Calu3 (cell line): ENCODE measurements around the gene SEPTIN1. TPM values are rescaled to one million over a fixed set of nuclear protein-coding genes. Genes with fewer than 3 reads are reported as not detected.

ENCODE experiments used
- BruUV-seq: library from RNA; stranded (reverse); fragments of 400-500 nt; replicated peaks from 2 replicates; lab custom pipeline; 2021; lab: Mats Ljungman, UMichigan
- CTCF ChIA-PET: fragments of 300-600 bp; sonication (Branson Sonifier 250); formaldehyde crosslinking; loops from one replicate; lab custom pipeline; 2022; ENCODE audit warnings: antibody characterized with exemption; lab: Charles Lee
- DNase-seq: peaks from one replicate; pipeline ENCODE4 v3.0.0; 2022
- H3K27ac Mint-ChIP-seq: one replicate; pipeline ENCODE4 v1.8.0; 2022; ENCODE audit warnings: mixed read lengths; ENCODE audit not compliant: unreplicated experiment
- H3K27me3 Mint-ChIP-seq: one replicate; pipeline ENCODE4 v1.8.0; 2022; ENCODE audit warnings: mixed read lengths; ENCODE audit not compliant: unreplicated experiment
- H3K36me3 Mint-ChIP-seq: one replicate; pipeline ENCODE4 v1.8.0; 2022; ENCODE audit warnings: mild to moderate bottlenecking, moderate library complexity, mixed read lengths; ENCODE audit not compliant: insufficient read depth, unreplicated experiment
- H3K4me1 Mint-ChIP-seq: one replicate; pipeline ENCODE4 v1.8.0; 2022; ENCODE audit warnings: mild to moderate bottlenecking, low read depth, mixed read lengths; ENCODE audit not compliant: unreplicated experiment
- H3K4me3 Mint-ChIP-seq: one replicate; pipeline ENCODE4 v1.8.0; 2022; ENCODE audit warnings: mild to moderate bottlenecking, low read depth, moderate library complexity, mixed read lengths; ENCODE audit not compliant: unreplicated experiment
- H3K9me3 Mint-ChIP-seq: one replicate; pipeline ENCODE4 v1.8.0; 2022; ENCODE audit warnings: low read depth, mixed read lengths; ENCODE audit not compliant: unreplicated experiment
- intact Hi-C: fragments of 100-400 bp; cut with micrococcal nuclease; formaldehyde crosslinking; loops from one replicate; pipeline ENCODE4 v1.10.0; 2022; ENCODE audit not compliant: unreplicated experiment
- total RNA-seq: library from RNA; stranded (reverse); gene quantifications from 2 replicates; pipeline ENCODE4 v1.2.3, GENCODE V29; 2022
- TF ChIP-seq, protein P1 (sequence below): fragments of 200-600 bp; IDR thresholded peaks from one replicate; pipeline ENCODE4 v1.8.0; 2022; ENCODE audit warnings: antibody characterized with exemption; ENCODE audit not compliant: unreplicated experiment

SEPTIN1 gene
- total RNA-seq, 1 experiment from 2014 or later, result 1.5 TPM

DNA sequence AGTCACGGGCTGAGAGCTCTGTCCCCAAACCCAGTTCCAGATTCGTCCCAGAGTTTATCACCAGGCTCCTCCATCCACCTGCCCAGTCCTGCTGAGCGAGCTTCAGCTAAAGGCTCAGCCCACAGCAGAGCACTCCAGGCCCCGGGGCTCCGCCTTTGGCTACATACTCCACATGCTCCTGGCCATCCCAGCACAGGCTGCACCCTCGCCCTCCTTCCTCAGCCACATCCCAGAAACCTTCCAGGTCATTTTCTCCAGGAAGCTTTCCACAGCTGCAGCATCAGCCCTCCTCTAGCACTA lies 22.5 kb downstream of the SEPTIN1 start:
- intact Hi-C loops, result no loop called here
- Mint-ChIP-seq H3K27me3 (no peaks in the 10 kb centered on the region), H3K4me1 (peaks cover 42% of the 10 kb centered on the region), H3K27ac (no peak overlapping the region), H3K4me3 (no peak overlapping the region), H3K36me3 (peaks cover 70% of the 10 kb centered on the region), H3K9me3 (no peaks in the 10 kb centered on the region)
- CTCF ChIA-PET, result no interaction called here
- no TSS peak for BruUV-seq
- TF ChIP-seq, protein P1, sequence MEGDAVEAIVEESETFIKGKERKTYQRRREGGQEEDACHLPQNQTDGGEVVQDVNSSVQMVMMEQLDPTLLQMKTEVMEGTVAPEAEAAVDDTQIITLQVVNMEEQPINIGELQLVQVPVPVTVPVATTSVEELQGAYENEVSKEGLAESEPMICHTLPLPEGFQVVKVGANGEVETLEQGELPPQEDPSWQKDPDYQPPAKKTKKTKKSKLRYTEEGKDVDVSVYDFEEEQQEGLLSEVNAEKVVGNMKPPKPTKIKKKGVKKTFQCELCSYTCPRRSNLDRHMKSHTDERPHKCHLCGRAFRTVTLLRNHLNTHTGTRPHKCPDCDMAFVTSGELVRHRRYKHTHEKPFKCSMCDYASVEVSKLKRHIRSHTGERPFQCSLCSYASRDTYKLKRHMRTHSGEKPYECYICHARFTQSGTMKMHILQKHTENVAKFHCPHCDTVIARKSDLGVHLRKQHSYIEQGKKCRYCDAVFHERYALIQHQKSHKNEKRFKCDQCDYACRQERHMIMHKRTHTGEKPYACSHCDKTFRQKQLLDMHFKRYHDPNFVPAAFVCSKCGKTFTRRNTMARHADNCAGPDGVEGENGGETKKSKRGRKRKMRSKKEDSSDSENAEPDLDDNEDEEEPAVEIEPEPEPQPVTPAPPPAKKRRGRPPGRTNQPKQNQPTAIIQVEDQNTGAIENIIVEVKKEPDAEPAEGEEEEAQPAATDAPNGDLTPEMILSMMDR, result no peak
- no peak for DNase-seq

GRCh38 chr16:30358990-30359870 lies 23.1 kb downstream of the SEPTIN1 start:
- H3K4me1 Mint-ChIP-seq, result peaks cover 46% of the 10 kb centered on the region
- H3K36me3 Mint-ChIP-seq, result peaks cover 70% of the 10 kb centered on the region
- CTCF ChIA-PET, result interaction anchor here (0.6 kb wide), 1 partner anchor 24 kb away, joined by 3 read pairs; no protein-coding TSS in a partner anchor
- no peak for DNase-seq
- no peak overlapping the region for H3K27ac Mint-ChIP-seq
- BruUV-seq, result no TSS peak
- H3K27me3 Mint-ChIP-seq, result no peaks in the 10 kb centered on the region
- no peak overlapping the region for H3K4me3 Mint-ChIP-seq
- TF ChIP-seq, protein P1, result no peak
- no peaks in the 10 kb centered on the region for H3K9me3 Mint-ChIP-seq
- intact Hi-C loops, result no loop called here

DNA sequence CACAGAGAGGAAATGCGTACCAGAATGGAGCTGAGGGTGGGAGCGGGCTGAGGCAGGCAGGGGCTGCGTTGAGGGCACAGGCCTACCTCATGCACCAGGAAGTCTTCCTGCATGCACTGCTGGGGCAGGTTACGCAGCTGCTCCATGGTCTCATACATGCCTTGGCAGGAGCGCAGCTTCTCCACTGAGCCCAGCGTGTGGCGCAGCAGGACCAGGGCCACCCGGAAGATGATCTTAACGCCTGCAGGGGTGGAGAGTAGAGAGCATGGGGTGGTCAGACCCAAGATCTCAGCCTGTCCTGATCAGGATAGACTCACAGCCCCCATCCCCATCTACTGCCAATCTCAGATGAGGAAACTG lies 23.8 kb downstream of the SEPTIN1 start:
- Mint-ChIP-seq H3K4me1 (peaks cover 53% of the 10 kb centered on the region), H3K9me3 (no peaks in the 10 kb centered on the region), H3K27ac (no peak overlapping the region), H3K27me3 (no peaks in the 10 kb centered on the region), H3K4me3 (no peak overlapping the region), H3K36me3 (peaks cover 74% of the 10 kb centered on the region)
- no TSS peak for BruUV-seq
- DNase-seq, result no peak
- TF ChIP-seq, protein P1, result no peak
- CTCF ChIA-PET, result no interaction called here
- intact Hi-C loops, result no loop called here

GRCh38 chr16:30357715-30358576 lies 24.4 kb downstream of the SEPTIN1 start:
- Mint-ChIP-seq H3K9me3 (no peaks in the 10 kb centered on the region), H3K27me3 (no peaks in the 10 kb centered on the region), H3K4me3 (peak overlapping the region; percentile 6), H3K36me3 (peaks cover 74% of the 10 kb centered on the region), H3K4me1 (peaks cover 58% of the 10 kb centered on the region), H3K27ac (no peak overlapping the region)
- CTCF ChIA-PET, result no interaction called here
- no peak for DNase-seq
- intact Hi-C loops, result no loop called here
- no TSS peak for BruUV-seq
- TF ChIP-seq, protein P1, result no peak
